Measurements from ENCODE around the gene AKR1B1.

The AKR1B1 gene

DNA sequence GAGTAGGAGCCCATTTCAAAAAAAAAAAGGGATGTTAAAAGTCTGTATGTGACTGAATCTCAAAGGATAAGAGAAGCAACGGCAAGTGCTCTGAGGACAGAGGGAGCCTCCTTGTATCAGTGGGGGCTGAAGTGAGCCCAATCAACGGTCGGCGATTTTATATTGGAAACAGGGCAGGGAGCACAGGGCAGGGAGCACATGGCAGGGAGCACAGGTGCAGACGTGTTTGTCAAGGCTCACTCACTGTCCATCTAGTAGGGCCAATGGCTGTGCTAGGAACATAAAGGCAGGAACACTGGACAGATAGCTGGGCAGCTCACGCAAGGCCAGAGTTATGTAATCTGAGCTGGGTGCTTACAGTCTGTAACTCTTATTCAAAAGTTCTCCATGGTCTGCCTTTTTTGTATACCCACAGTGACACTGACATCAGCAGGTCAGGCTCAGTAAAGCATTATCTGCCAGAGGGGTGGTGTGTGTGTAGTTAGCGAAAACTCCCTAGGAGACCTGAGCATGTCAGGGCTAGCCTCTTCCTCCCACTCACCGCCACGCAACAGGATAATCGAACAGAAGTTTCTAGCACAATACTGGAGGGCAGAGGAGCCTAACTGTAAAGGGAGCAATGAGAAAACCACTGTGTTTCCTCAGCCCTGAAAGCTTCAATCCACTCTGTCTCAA, 15.4 kb downstream of the AKR1B1 start:
- no peak overlapping the region for H3K4me3 ChIP-seq (replicated peaks; ENCODE audit: low read depth, low read length)
- TF ChIP-seq, protein P1, sequence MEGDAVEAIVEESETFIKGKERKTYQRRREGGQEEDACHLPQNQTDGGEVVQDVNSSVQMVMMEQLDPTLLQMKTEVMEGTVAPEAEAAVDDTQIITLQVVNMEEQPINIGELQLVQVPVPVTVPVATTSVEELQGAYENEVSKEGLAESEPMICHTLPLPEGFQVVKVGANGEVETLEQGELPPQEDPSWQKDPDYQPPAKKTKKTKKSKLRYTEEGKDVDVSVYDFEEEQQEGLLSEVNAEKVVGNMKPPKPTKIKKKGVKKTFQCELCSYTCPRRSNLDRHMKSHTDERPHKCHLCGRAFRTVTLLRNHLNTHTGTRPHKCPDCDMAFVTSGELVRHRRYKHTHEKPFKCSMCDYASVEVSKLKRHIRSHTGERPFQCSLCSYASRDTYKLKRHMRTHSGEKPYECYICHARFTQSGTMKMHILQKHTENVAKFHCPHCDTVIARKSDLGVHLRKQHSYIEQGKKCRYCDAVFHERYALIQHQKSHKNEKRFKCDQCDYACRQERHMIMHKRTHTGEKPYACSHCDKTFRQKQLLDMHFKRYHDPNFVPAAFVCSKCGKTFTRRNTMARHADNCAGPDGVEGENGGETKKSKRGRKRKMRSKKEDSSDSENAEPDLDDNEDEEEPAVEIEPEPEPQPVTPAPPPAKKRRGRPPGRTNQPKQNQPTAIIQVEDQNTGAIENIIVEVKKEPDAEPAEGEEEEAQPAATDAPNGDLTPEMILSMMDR (IDR thresholded peaks at IDR 0.05; ENCODE audit: low read depth, low read length, missing control alignments) = no peak
- DNase-seq (ENCODE audit: extremely low read depth, low read depth) = no peak

DNA sequence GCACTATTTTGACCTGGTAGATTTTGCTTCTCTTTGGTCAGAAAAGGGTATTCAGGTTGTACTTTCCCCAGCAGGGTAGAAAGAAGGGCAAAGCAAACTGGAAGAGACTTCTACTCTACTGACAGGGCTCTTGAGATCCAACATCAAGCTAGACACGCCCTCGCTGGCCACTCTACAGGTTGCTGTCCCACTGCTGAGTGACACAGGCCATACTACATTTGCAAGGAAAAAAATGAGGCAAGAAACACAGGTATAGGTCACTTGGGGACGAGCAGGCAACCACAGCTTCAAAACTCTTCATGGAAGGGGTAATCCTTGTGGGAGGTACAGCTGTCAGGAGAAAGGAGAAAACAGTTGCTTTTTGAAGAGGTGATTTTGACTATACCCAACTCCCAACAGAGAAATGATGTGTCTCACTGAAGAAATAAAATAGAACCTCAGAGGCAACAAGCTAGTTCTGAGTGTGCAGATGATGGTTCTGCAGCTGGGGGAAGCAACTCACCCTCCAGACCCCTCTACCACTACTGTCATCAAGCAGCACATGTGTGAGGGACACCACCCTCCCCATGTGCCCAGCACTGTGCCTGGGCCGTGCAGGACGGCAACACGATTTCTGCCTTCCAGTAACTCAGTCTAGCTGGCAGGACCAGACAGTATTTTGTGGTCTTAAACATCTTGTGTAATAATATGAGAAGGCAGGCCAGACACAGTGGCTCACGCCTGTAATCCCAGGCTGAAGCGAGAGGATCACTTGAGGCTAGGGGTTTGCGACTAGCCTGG, 16.3 kb downstream of the AKR1B1 start:
- no peak overlapping the region for H3K4me3 ChIP-seq (replicated peaks; ENCODE audit: low read depth, low read length)
- no peak for DNase-seq (ENCODE audit: extremely low read depth, low read depth)
- TF ChIP-seq, protein P1 (IDR thresholded peaks at IDR 0.05; ENCODE audit: low read depth, low read length, missing control alignments) = no peak

DNA sequence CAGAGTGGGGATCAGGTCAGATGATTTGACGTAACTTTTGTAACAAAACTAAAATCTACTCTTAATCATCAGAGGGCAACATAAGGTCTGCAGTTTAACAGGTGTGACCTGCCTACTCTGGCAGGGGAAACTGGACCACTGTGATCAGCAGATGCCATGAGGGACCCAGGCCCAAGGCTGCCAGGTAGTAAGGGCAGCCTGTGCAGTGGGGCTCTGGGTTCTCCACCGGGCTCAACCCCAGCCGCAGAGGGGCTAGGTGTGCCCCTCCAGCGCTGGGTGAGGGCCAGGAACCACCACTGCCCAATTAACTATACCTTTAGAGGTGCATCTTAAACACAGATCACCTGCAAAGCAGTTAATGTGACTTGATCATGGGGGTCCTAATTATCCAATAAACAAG, 17.6 kb downstream of the AKR1B1 start:
- no peak for DNase-seq (ENCODE audit: extremely low read depth, low read depth)
- H3K4me3 ChIP-seq (replicated peaks; ENCODE audit: low read depth, low read length) = no peak overlapping the region
- TF ChIP-seq, protein P1 (IDR thresholded peaks at IDR 0.05; ENCODE audit: low read depth, low read length, missing control alignments) = no peak

DNA sequence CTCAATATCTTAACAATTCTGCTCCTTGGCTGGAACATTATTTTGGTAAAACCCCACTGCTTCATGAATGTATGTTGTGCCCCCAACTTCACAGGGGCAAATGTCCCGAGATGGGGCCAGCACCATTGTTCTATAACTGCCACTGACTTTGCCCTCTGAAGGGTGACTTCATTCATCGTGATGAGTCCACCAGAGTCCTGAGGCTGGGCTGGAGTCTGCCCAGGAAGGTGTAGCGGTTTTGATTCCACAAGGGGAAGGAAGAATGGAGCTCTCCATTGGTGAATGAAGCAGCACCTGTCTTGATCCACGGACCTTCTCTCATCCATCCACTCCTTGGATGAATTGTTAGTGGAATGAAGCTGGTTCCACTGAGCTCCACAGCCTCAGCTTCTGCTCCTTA, 18.4 kb downstream of the AKR1B1 start:
- H3K4me3 ChIP-seq (replicated peaks; ENCODE audit: low read depth, low read length) = no peak overlapping the region
- no peak for DNase-seq (ENCODE audit: extremely low read depth, low read depth)
- TF ChIP-seq, protein P1 (IDR thresholded peaks at IDR 0.05; ENCODE audit: low read depth, low read length, missing control alignments) = no peak

DNA sequence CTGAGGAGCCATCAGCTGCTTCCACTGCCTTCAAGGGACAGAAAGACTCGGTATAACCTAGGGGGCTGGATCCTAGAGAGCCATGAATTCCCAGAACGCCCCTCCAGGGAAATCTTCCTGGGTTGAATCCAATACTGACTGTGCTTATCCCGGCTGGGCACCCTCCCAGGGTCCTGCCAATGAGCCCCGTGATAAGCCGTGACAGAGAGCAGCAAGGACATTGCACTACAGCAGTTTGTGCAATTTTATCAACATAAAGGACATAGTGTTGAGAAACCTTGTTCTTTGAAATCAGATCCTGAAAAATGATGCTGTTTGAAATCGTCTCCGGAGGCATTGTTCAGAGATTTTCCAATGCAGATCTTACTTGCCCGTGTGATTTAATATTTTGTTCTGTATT, 18.8 kb downstream of the AKR1B1 start:
- TF ChIP-seq, protein P1 (IDR thresholded peaks at IDR 0.05; ENCODE audit: low read depth, low read length, missing control alignments) = no peak
- H3K4me3 ChIP-seq (replicated peaks; ENCODE audit: low read depth, low read length) = no peak overlapping the region
- no peak for DNase-seq (ENCODE audit: extremely low read depth, low read depth)

DNA sequence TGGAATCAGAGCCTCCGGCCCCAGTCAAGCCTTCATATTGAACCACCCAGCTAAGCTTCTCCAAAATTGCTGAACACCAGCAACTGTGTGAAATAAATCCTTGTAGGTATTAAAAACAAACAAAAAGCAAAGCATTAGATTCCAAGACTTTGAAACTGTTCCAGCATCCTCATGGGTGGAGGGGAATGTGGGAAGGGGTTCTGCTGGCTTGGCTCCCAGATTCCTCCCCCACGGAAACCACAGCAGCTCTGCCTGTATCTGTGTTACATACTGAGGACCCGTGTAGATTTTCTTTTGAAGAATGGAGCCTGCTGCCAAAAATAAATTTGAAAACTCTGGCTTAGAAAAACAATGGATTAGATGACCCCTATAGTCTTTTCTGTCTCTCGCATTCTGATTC, 20.0 kb downstream of the AKR1B1 start:
- H3K4me3 ChIP-seq (replicated peaks; ENCODE audit: low read depth, low read length) = no peak overlapping the region
- TF ChIP-seq, protein P1 (IDR thresholded peaks at IDR 0.05; ENCODE audit: low read depth, low read length, missing control alignments) = no peak
- DNase-seq (ENCODE audit: extremely low read depth, low read depth) = no peak
